Adipose tissue (tissue), 3 donors: ENCODE measurements around the gene PACSIN2. TPM values are rescaled to one million over a fixed set of nuclear protein-coding genes. Genes with fewer than 3 reads are reported as not detected.
A peak's percentile ranks its signal among the peaks of the same experiment; 100 is the strongest.

ENCODE experiments used
- H3K27ac ChIP-seq: one replicate; pipeline ENCODE4 v1.5.1; 2013; ENCODE audit warnings: low read depth, low read length
- WGBS, 3 donors: extraction: QIAGEN DNeasy Blood & Tissue Kit; methylation state at CpG; one replicate each; pipeline ENCODE4 v1.1.7; 2013; 5-methylcytosine and 5-hydroxymethylcytosine counted together
- polyA plus RNA-seq, 3 donors: library from polyadenylated mRNA; stranded (reverse); fragments of 200-250 nt; gene quantifications; one replicate each; pipeline ENCODE4 v1.2.3, GENCODE V29; 2013
- donor health status: healthy with polysubstance abuse.
- donor health status: Bipolar disorder and iron deficiency.
- donor health status: healthy.

PACSIN2 gene
- polyA plus RNA-seq, 3 donors = 21.9 to 53.1 (median 24.6) TPM

GRCh38 chr22:42866100-42866499 lies 148.8 kb downstream of the PACSIN2 start:
- no peak overlapping the region for H3K27ac ChIP-seq
- WGBS, 3 donors = 92 to 94% (median 92%) methylated on average over 7 of the region's 7 CpGs

DNA sequence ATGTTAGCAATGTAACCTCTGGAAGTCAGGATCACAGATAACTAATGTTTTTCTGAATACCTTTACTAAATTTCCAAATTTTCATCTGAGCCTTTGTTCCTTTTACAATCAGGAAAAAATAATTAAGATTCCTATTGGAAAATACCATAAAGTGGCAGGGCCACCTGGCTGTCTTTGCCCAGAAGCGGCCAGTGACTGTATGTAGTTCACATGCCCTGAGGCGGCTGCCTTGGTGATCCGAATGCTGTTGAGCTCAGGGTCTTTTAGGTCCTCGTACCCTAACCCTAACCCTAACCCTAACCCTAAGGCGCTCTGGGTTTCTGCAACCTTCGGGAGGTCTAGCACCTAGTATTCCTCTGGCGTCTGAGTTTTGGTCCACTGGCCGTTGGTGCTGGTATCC lies 149.4 kb downstream of the PACSIN2 start:
- H3K27ac ChIP-seq = no peak overlapping the region
- WGBS, 3 donors = 87 to 92% (median 89%) methylated on average over 8 of the region's 8 CpGs

GRCh38 chr22:42863349-42863961 lies 151.5 kb downstream of the PACSIN2 start:
- WGBS, 3 donors = 43 to 81% (median 59%) methylated on average over 4 of the region's 4 CpGs
- H3K27ac ChIP-seq = no peak overlapping the region

DNA sequence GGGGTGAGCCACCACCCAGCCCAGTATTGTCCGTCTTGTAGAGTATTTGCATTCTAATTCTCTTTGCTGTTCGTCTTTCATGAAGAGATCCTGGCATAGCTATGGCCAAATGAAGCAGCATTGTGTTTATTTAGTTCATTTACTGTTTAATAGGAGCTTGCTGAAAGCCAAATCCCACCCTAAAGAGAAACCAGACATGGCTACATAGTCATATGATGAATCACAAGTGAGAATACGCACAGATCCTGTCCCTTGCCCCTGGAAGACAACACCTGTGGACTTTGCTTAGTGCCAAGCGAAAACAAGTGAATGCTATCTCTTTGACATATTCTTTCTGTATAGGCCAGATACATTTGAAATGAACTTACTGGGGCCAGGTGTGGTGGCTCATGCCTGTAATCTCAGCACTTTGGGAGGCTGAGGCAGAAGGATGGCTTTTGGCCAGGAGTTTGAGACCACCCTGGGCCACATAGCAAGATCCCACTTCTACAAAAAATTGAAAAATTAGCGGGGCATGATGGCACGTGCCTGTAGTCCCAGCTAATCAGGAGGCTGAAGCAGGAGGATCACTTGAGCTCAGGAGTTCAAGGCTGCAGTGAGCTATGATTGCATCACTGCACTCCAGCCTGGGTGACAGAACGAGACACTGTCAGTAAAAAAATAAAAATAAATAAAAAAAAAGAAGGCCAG lies 152.8 kb downstream of the PACSIN2 start:
- 87 to 95% (median 92%) methylated on average over 7 of the region's 7 CpGs for WGBS, 3 donors
- H3K27ac ChIP-seq = no peak overlapping the region

DNA sequence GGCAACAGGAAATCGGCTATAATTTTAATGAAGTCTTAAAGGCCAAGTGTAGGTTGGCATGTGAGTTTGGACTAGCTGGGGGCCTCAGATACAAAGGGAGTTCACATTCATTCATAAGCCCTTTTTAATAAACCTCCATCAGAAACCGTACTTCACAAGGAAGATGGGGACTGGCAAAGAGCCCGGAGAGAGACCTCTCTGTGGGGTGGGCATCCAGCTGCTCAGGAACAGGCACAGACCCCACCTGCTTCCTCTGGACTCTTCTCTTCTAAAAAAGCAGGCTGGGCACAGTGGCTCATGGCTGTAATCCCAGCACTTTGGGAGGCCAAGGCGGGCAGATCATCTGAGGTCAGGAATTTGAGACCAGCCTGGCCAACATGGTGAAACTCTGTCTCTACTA lies 154.0 kb downstream of the PACSIN2 start:
- no peak overlapping the region for H3K27ac ChIP-seq
- WGBS, 3 donors = 54 to 79% (median 59%) methylated on average over 4 of the region's 4 CpGs

DNA sequence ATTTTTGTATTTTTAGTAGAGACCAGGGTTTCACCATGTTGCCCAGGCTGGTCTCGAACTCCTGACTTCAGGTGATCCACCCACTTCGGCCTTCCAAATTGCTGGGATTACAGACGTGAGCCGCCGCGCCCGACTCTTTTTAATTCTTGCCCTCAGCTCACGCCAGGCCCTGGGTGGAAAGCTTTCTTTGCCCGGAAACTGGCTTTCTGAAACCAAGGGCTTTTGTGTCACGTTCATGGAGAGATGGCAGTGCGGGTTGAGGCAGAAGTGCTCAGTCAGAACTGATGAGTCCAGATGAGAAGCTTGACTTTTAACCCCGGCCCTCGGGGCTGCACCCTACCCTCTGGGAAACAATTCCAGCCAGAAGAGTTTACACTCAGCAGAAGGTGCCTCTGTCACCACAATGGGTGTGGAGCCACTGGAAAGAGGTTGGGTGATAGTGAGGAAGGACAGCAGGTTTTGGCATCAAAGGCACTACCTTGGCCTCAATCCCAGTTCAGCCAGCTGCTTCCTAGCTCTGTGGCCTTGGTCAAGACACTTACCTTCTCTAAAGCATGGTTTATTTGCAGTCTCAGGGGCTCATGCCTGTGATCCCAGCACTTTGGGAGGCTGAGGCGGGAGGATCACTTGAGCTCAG lies 157.0 kb downstream of the PACSIN2 start:
- WGBS, 3 donors = 93 to 94% (median 94%) methylated on average over 14 of the region's 14 CpGs
- H3K27ac ChIP-seq = no peak overlapping the region

- H3K27ac ChIP-seq = peak within 1 kb of the TSS; percentile 79
- 7% methylated on average over 82 to 111 of the region's 111 CpGs for WGBS, 3 donors
Measured at GRCh38 chr22:42856865-42857704, 157.9 kb downstream of the PACSIN2 start, which contains the start of gene ARFGAP3. Gene ARFGAP3, minus strand, starts transcription at chr22:42857273. Its CDS starts 91 bp downstream, at chr22:42857182.

DNA sequence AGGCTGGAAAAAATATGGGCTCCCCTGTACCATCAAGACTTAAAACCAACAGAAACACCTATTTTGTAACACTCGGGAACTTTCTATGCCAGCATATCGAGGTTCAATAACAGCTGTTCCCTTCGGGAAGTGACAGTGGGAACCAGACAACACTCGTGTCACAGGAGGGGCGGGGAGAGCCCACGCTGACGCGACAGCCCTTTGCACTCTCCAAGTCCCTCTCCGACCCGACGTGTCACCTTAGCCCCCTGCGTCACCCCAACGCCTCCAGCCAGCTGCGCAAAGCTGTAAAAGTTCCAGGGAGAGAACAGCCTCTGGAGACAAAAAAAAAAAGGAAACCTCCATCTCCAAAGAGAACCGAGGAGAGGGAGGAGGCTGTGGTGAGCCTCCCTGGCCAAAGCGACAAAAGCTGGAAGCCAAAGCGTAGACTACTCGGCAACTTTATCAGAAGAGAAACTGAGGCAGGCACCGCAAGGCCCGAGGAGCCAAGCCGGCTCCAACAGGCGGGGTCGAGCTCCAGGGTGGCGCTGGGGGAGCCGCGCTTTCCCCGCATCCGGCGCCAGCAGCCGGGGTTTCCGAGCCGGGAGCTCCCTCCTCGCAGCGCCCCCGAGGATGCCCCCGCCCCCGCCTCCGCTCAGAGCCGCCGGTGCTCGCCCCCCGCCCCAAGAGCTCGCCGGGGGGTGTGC lies 158.6 kb downstream of the PACSIN2 start:
- H3K27ac ChIP-seq = peak overlapping the region; percentile 79
- WGBS, 3 donors = 0 to 1% (median 0%) methylated on average over 25 to 44 of the region's 44 CpGs

DNA sequence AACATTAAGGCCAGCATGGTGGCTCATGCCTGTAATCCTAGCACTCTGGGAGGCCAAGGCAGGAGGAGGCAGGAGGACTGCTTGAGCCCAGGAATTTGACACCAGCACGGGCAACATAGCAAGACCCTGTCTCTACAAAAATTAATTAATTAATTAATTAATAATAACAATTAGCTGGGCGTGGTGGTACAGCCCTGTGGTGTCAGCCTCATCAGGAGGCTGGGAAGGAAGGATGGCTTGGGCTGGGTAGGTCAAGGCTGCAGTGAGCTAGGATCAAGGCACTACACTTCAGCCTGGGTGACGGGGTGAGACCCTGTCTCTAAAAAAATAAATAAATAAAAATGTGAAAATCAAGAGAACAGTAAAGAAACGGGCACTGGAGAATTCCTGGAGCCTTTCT lies 159.2 kb downstream of the PACSIN2 start:
- WGBS, 3 donors = 20 to 55% (median 47%) methylated on average over 4 of the region's 4 CpGs

DNA sequence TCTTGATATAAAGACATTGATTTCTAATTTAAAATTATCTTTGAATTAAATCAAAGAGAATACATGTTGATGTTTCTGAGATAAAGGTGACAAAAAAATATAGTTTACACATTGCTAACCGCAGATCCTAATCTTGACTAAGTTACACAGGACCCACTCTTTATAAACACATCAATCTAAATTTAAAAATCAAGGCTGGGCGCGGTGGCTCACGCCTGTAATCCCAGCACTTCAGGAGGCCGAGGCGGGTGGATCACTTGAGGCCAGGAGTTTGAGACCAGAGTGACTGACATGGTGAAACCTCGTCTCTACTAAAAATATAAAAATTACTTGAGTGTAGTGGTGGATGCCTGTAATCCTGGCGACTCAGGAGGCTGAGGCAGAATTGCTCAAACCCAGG lies 159.7 kb downstream of the PACSIN2 start:
- WGBS, 3 donors = 24 to 84% (median 81%) methylated on average over 8 of the region's 8 CpGs
- no peak overlapping the region for H3K27ac ChIP-seq

More for the DNA sequence above, 159.2 kb downstream of the PACSIN2 start:
- H3K27ac ChIP-seq = no peak overlapping the region

DNA sequence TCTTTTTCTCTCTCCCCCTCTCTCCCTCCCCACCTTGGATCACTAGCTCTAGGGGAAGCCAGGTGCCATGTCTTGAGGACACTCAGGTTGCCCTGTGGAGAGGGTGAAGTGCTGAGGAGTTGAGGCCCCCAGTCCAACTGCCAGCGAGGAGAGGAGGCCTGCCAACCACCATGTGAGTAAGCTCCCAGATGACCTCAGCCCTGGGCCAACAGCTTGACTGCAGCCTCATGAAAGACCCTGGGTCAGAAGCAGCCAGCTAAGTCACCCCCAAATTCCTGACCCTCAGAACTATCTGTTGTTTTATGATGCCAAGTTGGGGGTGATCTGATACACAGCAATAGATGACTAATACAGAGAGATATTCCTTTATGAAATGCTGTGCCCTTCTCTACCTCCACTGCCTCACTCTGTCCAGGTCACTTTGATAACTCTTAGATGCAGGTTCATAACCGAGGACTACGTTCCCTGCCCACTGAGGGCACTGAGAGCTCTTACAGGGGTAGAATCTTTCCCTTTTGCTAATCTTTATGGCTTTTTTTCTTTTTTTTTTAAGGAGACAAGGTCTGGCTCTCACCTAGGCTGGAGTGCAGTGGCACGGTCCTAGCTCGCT lies 165.9 kb downstream of the PACSIN2 start:
- WGBS, 3 donors = 42 to 87% (median 84%) methylated on average over 5 of the region's 5 CpGs
- no peak overlapping the region for H3K27ac ChIP-seq

- no peak overlapping the region for H3K27ac ChIP-seq
- 80 to 97% (median 93%) methylated on average over 3 of the region's 3 CpGs for WGBS, 3 donors
Measured at GRCh38 chr22:42847110-42847509, 167.8 kb downstream of the PACSIN2 start.

- WGBS, 3 donors = 62 to 65% (median 63%) methylated on average over 4 of the region's 4 CpGs
- no peak overlapping the region for H3K27ac ChIP-seq
Measured at GRCh38 chr22:42844756-42845155, 170.2 kb downstream of the PACSIN2 start.

DNA sequence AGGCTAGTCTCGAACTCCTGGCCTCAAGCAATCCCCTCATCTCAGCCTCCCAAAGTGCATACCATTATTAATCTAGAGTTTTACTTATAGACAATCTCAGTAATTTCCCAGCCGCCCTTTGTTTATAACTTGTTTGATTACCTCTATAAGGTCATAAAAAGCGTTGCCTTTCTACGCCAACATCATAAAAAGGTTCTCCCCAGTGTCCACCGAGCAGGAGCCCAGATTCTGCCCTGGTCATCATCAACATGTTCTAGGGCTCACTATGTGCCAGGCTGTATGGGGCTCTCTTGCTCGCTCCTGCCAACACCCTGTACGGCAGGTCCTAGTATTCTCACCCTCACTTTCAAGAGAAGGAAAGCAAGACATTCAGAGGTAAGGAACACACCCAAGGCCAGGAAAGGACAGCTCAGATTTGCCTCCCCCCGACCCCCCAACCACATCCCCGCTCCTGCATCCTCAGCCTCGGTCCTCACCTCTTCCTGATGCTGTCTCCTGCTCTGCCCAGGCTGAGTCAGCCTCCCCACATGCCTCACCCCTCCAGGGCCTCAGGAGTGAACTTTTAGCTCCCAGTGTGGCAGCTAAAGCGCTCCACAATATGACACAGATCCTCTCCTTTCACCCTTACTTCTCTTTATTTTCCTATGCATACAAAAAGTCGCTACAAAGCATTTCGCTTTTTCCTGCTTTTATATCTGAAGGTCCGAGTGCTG lies 172.1 kb downstream of the PACSIN2 start:
- no peak overlapping the region for H3K27ac ChIP-seq
- 91% methylated on average over 14 of the region's 14 CpGs for WGBS, 3 donors

- H3K27ac ChIP-seq = no peak overlapping the region
Measured at GRCh38 chr22:42841444-42841843, 173.5 kb downstream of the PACSIN2 start.

GRCh38 chr22:42837556-42837955 lies 177.4 kb downstream of the PACSIN2 start:
- WGBS, 3 donors = 77 to 97% (median 95%) methylated on average over 4 of the region's 4 CpGs
- no peak overlapping the region for H3K27ac ChIP-seq

More at GRCh38 chr22:42841444-42841843, 173.5 kb downstream of the PACSIN2 start:
- whole genome bisulfite sequencing, 3 donors = 54 to 84% (median 69%) methylated on average over 3 of the region's 3 CpGs

DNA sequence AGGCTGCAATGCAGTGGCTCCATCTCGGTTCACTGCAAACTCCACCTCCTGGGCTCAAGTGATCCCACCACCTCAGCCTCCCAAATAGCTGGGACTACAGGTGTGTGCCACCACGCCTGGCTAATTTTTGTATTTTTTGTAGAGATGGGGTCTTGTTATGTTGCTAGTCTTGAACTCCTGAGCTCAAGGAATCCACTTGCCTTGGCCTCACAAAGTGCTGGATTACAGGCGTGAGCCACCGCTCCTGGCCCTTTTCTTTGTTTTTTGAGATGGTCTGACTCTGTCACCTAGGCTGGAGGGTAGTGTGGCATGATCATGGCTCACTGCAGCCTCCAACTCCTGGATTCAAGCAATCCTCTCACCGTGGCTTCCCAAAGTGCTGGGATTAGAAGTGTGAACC lies 178.9 kb downstream of the PACSIN2 start:
- 97 to 100% (median 97%) methylated on average over 5 of the region's 5 CpGs for WGBS, 3 donors
- no peak overlapping the region for H3K27ac ChIP-seq
